Measurements from ENCODE around the gene TTC28. TPM values are rescaled to one million over a fixed set of nuclear protein-coding genes. Genes with fewer than 3 reads are reported as not detected.
"Not testable (repeated sequence)": the region's sequence is repeated elsewhere in the genome, so short reads cannot be mapped to it uniquely, and the experiment has no call there.

The TTC28 gene
- total RNA-seq, 4 donors from 2014 or later, result 10.2 to 23.8 (median 13.4) TPM

GRCh38 chr22:28542980-28543621 is 136.5 kb downstream of the TTC28 start:
- DNase-seq (ENCODE audit: low spot score in 2 of 2), result no peak
- no peak for TF ChIP-seq CTCF (IDR thresholded peaks at IDR 0.05)
- TF ChIP-seq POLR2A (IDR thresholded peaks at IDR 0.05), result no peak
- WGBS, 2 donors, result 89 to 100% methylated on average over 1 of the region's 1 CpG
- intact Hi-C loops (cut with DNase I; ENCODE audit: low total_unique reads), result no loop called here
- no peak overlapping the region for H3K4me3 ChIP-seq (ENCODE audit: low read depth, poor library complexity, severe bottlenecking)

GRCh38 chr22:28541137-28541536 is 138.5 kb downstream of the TTC28 start:
- no peak for TF ChIP-seq CTCF (IDR thresholded peaks at IDR 0.05)
- no peak for TF ChIP-seq POLR2A (IDR thresholded peaks at IDR 0.05)
- no peak for DNase-seq (ENCODE audit: low spot score in 2 of 2)

GRCh38 chr22:28538922-28539321 is 140.7 kb downstream of the TTC28 start:
- DNase-seq (ENCODE audit: low spot score in 2 of 2), result no peak
- no peak overlapping the region for H3K4me3 ChIP-seq (ENCODE audit: low read depth, poor library complexity, severe bottlenecking)
- whole genome bisulfite sequencing, 2 donors, result 80 to 85% methylated on average over 2 of the region's 2 CpGs
- intact Hi-C loops (cut with DNase I; ENCODE audit: low total_unique reads), result no loop called here
- TF ChIP-seq CTCF (IDR thresholded peaks at IDR 0.05) (no peak), POLR2A (IDR thresholded peaks at IDR 0.05) (no peak)

More at GRCh38 chr22:28541137-28541536, 138.5 kb downstream of the TTC28 start:
- intact Hi-C loops (cut with DNase I; ENCODE audit: low total_unique reads), result no loop called here
- 67 to 73% methylated on average over 2 of the region's 2 CpGs for WGBS, 2 donors
- no peak overlapping the region for H3K4me3 ChIP-seq (ENCODE audit: low read depth, poor library complexity, severe bottlenecking)

- intact Hi-C loops (cut with DNase I; ENCODE audit: low total_unique reads); DNase-seq (ENCODE audit: low spot score in 2 of 2); H3K4me3 ChIP-seq (ENCODE audit: low read depth, poor library complexity, severe bottlenecking): not testable (repeated sequence)
- WGBS, 2 donors, result 93 to 94% methylated on average over 4 of the region's 4 CpGs
Observed at GRCh38 chr22:28530565-28530964, 149.1 kb downstream of the TTC28 start.

GRCh38 chr22:28529144-28529543 is 150.5 kb downstream of the TTC28 start:
- intact Hi-C loops (cut with DNase I; ENCODE audit: low total_unique reads); DNase-seq (ENCODE audit: low spot score in 2 of 2); H3K4me3 ChIP-seq (ENCODE audit: low read depth, poor library complexity, severe bottlenecking): not testable (repeated sequence)
- WGBS, 2 donors, result 97 to 98% methylated on average over 10 of the region's 10 CpGs

- TF ChIP-seq POLR2A (IDR thresholded peaks at IDR 0.05) (no peak), CTCF (IDR thresholded peaks at IDR 0.05) (no peak)
- no peak for DNase-seq (ENCODE audit: low spot score in 2 of 2)
- no peak overlapping the region for H3K4me3 ChIP-seq (ENCODE audit: low read depth, poor library complexity, severe bottlenecking)
- 76 to 77% methylated on average over 3 of the region's 3 CpGs for WGBS, 2 donors
- intact Hi-C loops (cut with DNase I; ENCODE audit: low total_unique reads), result no loop called here
Observed at GRCh38 chr22:28521451-28521850, 158.2 kb downstream of the TTC28 start.

- WGBS, 2 donors, result 27 to 32% methylated on average over 3 of the region's 3 CpGs
- TF ChIP-seq POLR2A (IDR thresholded peaks at IDR 0.05) (no peak), CTCF (IDR thresholded peaks at IDR 0.05) (no peak)
- DNase-seq (ENCODE audit: low spot score in 2 of 2), result no peak
- intact Hi-C loops (cut with DNase I; ENCODE audit: low total_unique reads), result no loop called here
- H3K4me3 ChIP-seq (ENCODE audit: low read depth, poor library complexity, severe bottlenecking), result no peak overlapping the region
Observed at GRCh38 chr22:28514321-28514821, 165.3 kb downstream of the TTC28 start.

- DNase-seq (ENCODE audit: low spot score in 2 of 2); H3K4me3 ChIP-seq (ENCODE audit: low read depth, poor library complexity, severe bottlenecking): not testable (repeated sequence)
- intact Hi-C loops (cut with DNase I; ENCODE audit: low total_unique reads), result loop anchor here (1.0 kb wide), 1 partner anchor 27 kb away; no protein-coding TSS in a partner anchor
- 100% methylated on average over 2 of the region's 2 CpGs for WGBS, 2 donors
Observed at GRCh38 chr22:28512387-28512786, 167.3 kb downstream of the TTC28 start.

Data from lower leg skin (tissue), 4 donors.